Astrocyte of the cerebellum (primary cell): ENCODE results near the gene GDPD1.
"Not testable (repeated sequence)": the region's sequence is repeated elsewhere in the genome, so short reads cannot be mapped to it uniquely, and the experiment has no call there.

Experiments
- DNase-seq: peaks from one replicate; pipeline ENCODE4 v3.0.0-alpha.2; 2011; ENCODE audit warnings: low read depth
- H3K4me3 ChIP-seq: 2 replicates; pipeline ENCODE4 v1.5.1; 2011; ENCODE audit warnings: mild to moderate bottlenecking, low read depth, low read length, moderate library complexity
- in situ Hi-C: cut with HindIII; loops from 2 replicates; pipeline ENCODE4 v1.10.0; 2017; ENCODE audit warnings: low sequenced_read_pairs
- TF ChIP-seq, protein P1 (sequence below): IDR thresholded peaks from 2 replicates; pipeline ENCODE4 v1.5.1; 2012; ENCODE audit warnings: low read length, low read depth, moderate library complexity, mild to moderate bottlenecking; ENCODE audit errors: missing control alignments

Gene GDPD1

DNA sequence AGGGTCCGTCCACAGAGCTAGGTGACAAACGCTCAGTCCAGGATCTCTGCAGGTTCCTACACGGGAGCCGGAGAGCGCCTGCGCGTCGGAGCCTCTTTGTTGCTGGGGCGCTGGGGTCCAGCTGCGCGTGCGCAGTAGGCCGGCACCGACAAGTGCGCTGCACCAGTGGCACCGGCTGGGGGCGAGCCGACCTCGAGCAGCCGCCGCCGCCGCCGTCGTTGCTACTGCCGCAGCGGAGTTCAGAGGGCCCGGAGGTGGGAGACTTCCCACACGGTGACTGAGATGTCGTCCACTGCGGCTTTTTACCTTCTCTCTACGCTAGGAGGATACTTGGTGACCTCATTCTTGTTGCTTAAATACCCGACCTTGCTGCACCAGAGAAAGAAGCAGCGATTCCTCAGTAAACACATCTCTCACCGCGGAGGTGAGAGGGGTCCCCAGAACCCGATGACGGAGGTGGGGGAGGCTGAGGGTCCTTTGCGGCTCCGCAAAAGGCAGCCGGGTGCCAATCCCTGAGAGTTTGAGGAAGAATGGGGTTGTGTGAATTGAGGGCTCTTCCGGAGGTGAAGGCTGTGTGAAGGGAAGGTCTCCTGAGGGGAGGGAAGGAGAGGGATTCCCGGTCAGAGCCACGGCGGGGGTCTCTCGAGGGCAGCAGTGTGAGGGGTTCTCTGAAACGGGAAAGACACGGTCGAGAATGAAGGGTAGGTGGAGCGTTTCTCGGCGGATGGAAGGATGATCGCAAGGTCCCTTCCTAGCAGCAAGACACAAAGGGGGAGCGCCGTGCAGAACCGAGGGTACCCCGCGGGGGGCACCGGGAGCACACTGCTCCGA, at the start of gene GDPD1:
Gene GDPD1, plus strand, starts transcription at position 184 of the 831 bp plus-strand sequence. Its CDS starts 99 bp downstream, at position 283.
- peak within 1 kb of the TSS; percentile 70 for H3K4me3 ChIP-seq
- in situ Hi-C loops: no loop called here
- peak; percentile 86 for DNase-seq
- TF ChIP-seq, protein P1, sequence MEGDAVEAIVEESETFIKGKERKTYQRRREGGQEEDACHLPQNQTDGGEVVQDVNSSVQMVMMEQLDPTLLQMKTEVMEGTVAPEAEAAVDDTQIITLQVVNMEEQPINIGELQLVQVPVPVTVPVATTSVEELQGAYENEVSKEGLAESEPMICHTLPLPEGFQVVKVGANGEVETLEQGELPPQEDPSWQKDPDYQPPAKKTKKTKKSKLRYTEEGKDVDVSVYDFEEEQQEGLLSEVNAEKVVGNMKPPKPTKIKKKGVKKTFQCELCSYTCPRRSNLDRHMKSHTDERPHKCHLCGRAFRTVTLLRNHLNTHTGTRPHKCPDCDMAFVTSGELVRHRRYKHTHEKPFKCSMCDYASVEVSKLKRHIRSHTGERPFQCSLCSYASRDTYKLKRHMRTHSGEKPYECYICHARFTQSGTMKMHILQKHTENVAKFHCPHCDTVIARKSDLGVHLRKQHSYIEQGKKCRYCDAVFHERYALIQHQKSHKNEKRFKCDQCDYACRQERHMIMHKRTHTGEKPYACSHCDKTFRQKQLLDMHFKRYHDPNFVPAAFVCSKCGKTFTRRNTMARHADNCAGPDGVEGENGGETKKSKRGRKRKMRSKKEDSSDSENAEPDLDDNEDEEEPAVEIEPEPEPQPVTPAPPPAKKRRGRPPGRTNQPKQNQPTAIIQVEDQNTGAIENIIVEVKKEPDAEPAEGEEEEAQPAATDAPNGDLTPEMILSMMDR: peak; percentile 64

DNA sequence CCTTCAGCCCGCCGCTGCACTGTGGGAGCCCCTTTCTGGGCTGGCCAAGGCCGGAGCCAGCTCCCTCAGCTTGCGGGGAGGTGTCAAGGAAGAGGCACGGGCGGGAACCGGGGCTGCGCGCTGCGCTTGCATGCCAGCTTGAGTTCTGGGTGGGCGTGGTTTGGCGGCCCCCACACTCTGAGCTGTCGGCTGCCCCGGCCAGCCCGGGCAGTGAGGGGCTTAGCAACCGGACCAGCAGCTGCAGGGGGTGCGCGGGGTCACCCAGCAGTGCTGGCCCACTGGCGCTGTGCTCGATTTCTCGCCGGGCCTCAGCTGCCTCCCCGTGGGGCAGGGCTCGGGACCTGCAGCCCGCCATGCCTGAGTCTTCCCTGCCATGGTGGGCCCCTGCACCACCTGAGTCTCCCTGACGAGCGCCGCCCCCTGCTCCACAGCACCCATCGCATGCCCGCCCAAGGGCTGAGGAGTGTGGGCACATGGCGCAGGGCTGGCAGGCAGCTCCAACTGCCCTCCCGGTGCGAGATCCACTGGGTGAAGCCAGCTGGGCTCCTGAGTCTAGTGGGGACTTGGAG, 47.8 kb upstream of the GDPD1 start:
- DNase-seq: no peak
- no peak overlapping the region for H3K4me3 ChIP-seq
- in situ Hi-C loops: no loop called here
- TF ChIP-seq, protein P1: no peak

DNA sequence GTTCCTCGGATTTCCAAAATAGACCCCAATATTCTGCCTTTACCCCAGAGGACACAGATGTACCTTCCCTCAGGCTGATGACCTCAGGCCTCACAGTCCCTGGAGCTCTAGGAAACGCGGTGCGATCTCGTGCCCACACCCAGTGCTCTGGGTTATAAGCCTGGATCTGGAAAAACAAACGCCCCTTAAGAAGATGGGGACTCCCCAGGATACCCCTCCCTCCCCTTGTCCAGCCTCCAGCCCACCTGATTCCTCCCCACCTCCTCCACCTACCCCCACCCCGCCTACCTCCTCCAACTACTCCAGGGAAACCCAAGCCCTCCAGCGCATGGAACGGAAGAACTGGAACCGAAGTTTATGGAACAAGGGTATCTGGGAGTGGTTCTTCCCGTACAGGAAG, 45.6 kb upstream of the GDPD1 start:
- TF ChIP-seq, protein P1: no peak
- H3K4me3 ChIP-seq: no peak overlapping the region
- no peak for DNase-seq
- in situ Hi-C loops: no loop called here

DNA sequence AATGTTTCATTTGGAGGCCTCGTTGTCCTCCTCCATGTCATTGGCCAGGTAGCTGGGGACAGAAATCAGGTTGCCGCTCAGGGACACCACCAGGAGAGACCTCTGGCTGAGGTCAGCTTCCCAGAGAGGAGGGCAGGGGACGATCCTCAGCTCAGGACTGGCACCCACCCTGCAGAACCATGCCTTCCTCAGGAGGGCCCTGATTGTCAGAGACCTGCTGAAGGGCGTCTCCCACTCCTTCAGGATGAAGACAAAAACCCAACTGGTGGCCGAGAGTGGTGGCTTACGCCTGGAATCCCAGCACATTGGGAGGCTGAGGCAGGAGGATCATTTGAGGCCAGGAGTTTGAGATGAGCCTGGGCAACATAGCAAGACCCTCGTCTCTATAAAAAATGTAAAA, 45.2 kb upstream of the GDPD1 start:
- TF ChIP-seq, protein P1: no peak
- in situ Hi-C loops: no loop called here
- no peak overlapping the region for H3K4me3 ChIP-seq
- DNase-seq: no peak

DNA sequence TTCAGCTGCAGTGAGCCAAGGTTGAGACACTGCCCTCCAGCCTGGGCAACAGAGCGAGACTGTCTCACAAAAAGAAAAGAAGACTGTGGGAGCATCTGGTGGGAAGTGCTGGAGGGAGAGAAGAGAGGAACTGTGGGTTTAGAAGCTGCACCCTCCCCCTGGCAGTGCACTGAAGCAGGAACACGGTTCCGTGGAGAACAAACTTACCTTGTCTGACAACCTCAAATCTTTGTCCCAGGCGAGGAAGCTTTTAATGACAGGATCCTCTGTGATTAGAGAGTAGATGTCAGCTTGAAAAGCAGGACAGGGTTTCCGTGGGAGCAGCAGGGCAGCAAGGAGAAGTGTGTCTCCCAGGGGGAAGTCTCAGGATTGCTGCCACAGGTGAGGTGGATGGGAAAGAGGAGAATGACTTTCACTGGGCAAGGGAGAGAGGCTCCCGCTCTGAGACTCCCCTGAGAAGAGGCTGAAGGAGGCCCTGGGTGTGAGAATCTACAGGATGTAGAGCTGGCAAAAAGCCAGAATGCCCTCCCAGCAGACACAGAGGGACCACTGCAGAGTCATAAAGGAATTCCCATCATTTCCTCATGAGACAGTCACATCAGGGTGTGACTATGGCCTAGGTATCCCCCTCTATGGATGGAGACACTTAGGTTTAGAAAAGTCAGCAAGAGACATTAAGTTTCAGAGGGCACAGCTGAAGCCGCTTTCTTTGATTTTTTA, 41.9 kb upstream of the GDPD1 start:
- no peak for DNase-seq
- TF ChIP-seq, protein P1: no peak

DNA sequence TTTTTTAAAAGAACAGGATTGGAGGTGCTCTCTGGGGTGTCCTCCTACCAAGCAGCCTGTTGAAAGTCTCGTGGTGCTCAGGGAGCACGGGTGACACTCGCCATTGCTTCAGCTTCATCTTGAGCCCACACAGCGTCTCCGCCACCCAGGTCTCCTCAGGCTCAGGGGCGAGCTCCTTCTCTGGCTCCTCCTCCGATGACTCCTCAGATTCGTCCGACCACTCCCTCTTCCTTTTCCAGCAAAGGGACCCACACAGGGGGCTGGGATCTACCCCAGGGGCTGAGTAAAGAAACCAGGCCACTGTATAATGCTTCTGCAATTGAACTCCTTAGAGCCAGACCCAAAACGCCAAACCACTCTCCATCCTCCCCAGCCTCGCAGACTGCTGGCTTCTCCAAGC, 40.7 kb upstream of the GDPD1 start:
- DNase-seq, in situ Hi-C loops, H3K4me3 ChIP-seq: not testable (repeated sequence)

More for the DNA sequence above, 41.9 kb upstream of the GDPD1 start:
- in situ Hi-C loops: no loop called here
- H3K4me3 ChIP-seq: no peak overlapping the region
